DND-41 (cell line): Measurements from ENCODE around the gene PDE4D.

ENCODE experiments used
- ATAC-seq: fragments of 200-7000 bp; cut with Tn5 transposase; 3 replicates; pipeline ENCODE4 v1.9.1; 2021; ENCODE audit warnings: low read depth; ENCODE audit not compliant: insufficient read depth
- DNase-seq: peaks from one replicate; pipeline ENCODE4 v3.0.0-alpha.2; 2020
- H2AFZ ChIP-seq: 2 replicates; pipeline ENCODE4 v1.6.0; 2012; ENCODE audit warnings: low read depth, low read length
- H3K27ac ChIP-seq: 2 replicates; pipeline ENCODE4 v1.5.1; 2012; ENCODE audit warnings: low read length, inconsistent platforms
- H3K27me3 ChIP-seq: fragments of 200-600 bp; sonication (generic); 2 replicates; pipeline ENCODE4 v1.6.0; 2012; ENCODE audit warnings: low read length, mild to moderate bottlenecking, inconsistent platforms; ENCODE audit not compliant: insufficient read depth, poor library complexity
- H3K36me3 ChIP-seq: 2 replicates; pipeline ENCODE4 v1.5.1; 2012; ENCODE audit warnings: low read length, inconsistent platforms; ENCODE audit not compliant: insufficient read depth
- H3K4me1 ChIP-seq: 2 replicates; pipeline ENCODE4 v1.5.1; 2012; ENCODE audit warnings: mild to moderate bottlenecking, low read length; ENCODE audit not compliant: insufficient read depth
- H3K4me2 ChIP-seq: 2 replicates; pipeline ENCODE4 v1.6.0; 2012; ENCODE audit warnings: mild to moderate bottlenecking, moderate library complexity, low read length, inconsistent platforms; ENCODE audit not compliant: insufficient read depth
- H3K4me3 ChIP-seq, 2 experiments: fragments of 200-600 bp in 1 of 2; shearing (Covaris generic) in 1 of 2; 2 replicates each; pipeline ENCODE4 v1.5.1; 2012 to 2016; ENCODE audit warnings: inconsistent platforms in 2 of 2, low read length in 2 of 2, mild to moderate bottlenecking in 2 of 2, low read depth in 1 of 2, moderate library complexity in 1 of 2
- H3K79me2 ChIP-seq: 2 replicates; pipeline ENCODE4 v1.6.0; 2012; ENCODE audit warnings: low read length, inconsistent platforms; ENCODE audit not compliant: insufficient read depth
- H3K9ac ChIP-seq: 2 replicates; pipeline ENCODE4 v1.6.0; 2012; ENCODE audit warnings: low read depth, mild to moderate bottlenecking, inconsistent platforms, low read length, moderate library complexity
- H3K9me3 ChIP-seq: 2 replicates; pipeline ENCODE4 v1.5.1; 2012; ENCODE audit warnings: low read length, moderate library complexity, mild to moderate bottlenecking, inconsistent platforms; ENCODE audit not compliant: insufficient read depth, severe bottlenecking
- H4K20me1 ChIP-seq: 2 replicates; pipeline ENCODE4 v1.6.0; 2012; ENCODE audit warnings: low read length; ENCODE audit not compliant: insufficient read depth
- EZH2 ChIP-seq: IDR thresholded peaks from 3 replicates; pipeline ENCODE4 v1.6.1; 2012; ENCODE audit warnings: borderline replicate concordance, low read depth, mild to moderate bottlenecking, moderate library complexity, low read length, inconsistent platforms; ENCODE audit not compliant: severe bottlenecking
- TF ChIP-seq, protein P1 (sequence below): IDR thresholded peaks from 2 replicates; pipeline ENCODE4 v1.5.1; 2012; ENCODE audit warnings: borderline replicate concordance, low read length, moderate library complexity, mild to moderate bottlenecking; ENCODE audit not compliant: poor library complexity, severe bottlenecking; ENCODE audit errors: extremely low read depth

Gene PDE4D

DNA sequence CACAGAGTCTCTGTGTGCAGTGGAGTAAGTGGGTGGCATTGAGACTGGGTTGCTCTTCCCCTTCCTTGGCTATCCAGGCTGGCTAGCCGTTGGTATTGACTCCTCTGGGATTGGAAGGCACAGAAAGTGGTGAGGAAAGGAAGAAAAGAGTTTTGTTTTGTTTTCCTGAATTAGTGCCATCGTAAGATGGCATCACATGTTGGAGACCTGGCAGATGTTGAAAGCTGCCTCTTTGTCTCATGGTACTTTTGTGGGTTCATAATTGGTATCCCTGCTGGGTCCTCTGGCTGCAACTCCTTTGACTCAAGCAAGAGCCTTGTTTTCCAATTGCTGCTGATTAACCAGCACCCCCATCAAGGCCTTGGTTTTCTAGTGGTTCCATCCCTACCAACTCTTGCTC, 293.8 kb downstream of the PDE4D start:
- no peak overlapping the region for H2AFZ ChIP-seq
- H3K4me2 ChIP-seq: no peak overlapping the region
- no peaks in the 10 kb centered on the region for H3K4me1 ChIP-seq
- H3K79me2 ChIP-seq: no peaks in the 10 kb centered on the region
- H3K9ac ChIP-seq: no peak overlapping the region
- no peak for DNase-seq
- no peak overlapping the region for H3K4me3 ChIP-seq
- no peak for TF ChIP-seq EZH2
- TF ChIP-seq, protein P1, sequence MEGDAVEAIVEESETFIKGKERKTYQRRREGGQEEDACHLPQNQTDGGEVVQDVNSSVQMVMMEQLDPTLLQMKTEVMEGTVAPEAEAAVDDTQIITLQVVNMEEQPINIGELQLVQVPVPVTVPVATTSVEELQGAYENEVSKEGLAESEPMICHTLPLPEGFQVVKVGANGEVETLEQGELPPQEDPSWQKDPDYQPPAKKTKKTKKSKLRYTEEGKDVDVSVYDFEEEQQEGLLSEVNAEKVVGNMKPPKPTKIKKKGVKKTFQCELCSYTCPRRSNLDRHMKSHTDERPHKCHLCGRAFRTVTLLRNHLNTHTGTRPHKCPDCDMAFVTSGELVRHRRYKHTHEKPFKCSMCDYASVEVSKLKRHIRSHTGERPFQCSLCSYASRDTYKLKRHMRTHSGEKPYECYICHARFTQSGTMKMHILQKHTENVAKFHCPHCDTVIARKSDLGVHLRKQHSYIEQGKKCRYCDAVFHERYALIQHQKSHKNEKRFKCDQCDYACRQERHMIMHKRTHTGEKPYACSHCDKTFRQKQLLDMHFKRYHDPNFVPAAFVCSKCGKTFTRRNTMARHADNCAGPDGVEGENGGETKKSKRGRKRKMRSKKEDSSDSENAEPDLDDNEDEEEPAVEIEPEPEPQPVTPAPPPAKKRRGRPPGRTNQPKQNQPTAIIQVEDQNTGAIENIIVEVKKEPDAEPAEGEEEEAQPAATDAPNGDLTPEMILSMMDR: no peak
- H3K36me3 ChIP-seq: no peaks in the 10 kb centered on the region
- H3K27ac ChIP-seq: no peak overlapping the region
- H3K9me3 ChIP-seq: no peaks in the 10 kb centered on the region
- H4K20me1 ChIP-seq: no peaks in the 10 kb centered on the region
- ATAC-seq: no peak
- no peaks in the 10 kb centered on the region for H3K27me3 ChIP-seq

DNA sequence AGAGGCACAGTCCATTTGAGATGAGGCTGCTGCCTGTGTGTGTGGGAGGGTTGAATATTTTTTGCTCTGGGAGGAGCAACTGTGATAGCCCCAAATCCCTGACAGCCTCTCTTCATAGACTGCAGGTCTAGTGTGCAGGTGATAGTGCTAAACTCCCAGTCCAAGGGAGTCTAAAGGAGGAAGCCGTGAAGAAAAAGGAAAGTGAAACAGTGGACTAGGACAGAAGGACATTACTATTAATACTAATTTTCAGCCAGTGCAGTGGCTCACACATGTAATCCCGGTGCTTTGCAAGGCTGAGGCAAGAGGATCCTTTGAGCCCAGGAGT, 295.0 kb downstream of the PDE4D start:
- Histone ChIP-seq H3K4me3 (no peak overlapping the region), H3K4me2 (no peak overlapping the region), H4K20me1 (no peaks in the 10 kb centered on the region), H3K27ac (no peak overlapping the region), H3K79me2 (no peaks in the 10 kb centered on the region), H3K36me3 (no peaks in the 10 kb centered on the region), H3K4me1 (no peaks in the 10 kb centered on the region), H3K9me3 (no peaks in the 10 kb centered on the region), H2AFZ (no peak overlapping the region), H3K9ac (no peak overlapping the region), H3K27me3 (no peaks in the 10 kb centered on the region)
- no peak for TF ChIP-seq EZH2
- TF ChIP-seq, protein P1: no peak
- no peak for DNase-seq
- ATAC-seq: no peak

- Histone ChIP-seq H3K4me1 (no peaks in the 10 kb centered on the region), H3K9me3 (no peaks in the 10 kb centered on the region), H3K4me2 (no peak overlapping the region), H3K36me3 (no peaks in the 10 kb centered on the region), H3K27me3 (no peaks in the 10 kb centered on the region), H3K4me3 (no peak overlapping the region), H3K79me2 (no peaks in the 10 kb centered on the region), H3K9ac (no peak overlapping the region), H3K27ac (no peak overlapping the region), H4K20me1 (no peaks in the 10 kb centered on the region), H2AFZ (no peak overlapping the region)
- no peak for ATAC-seq
- TF ChIP-seq EZH2: no peak
- TF ChIP-seq, protein P1: no peak
- DNase-seq: no peak
These were observed 295.6 kb downstream of the PDE4D start for GRCh38 chr5:59597690-59598546.
